Esophagus muscularis mucosa (tissue), 2 donors: ENCODE results near the gene CIDEB.

ENCODE experiments used
- POLR2A ChIP-seq: fragments of 450-650 bp; IDR thresholded peaks from one replicate; pipeline ENCODE4 v1.6.1; 2017; ENCODE audit warnings: antibody characterized with exemption, moderate library complexity, mild to moderate bottlenecking, low read depth
- POLR2AphosphoS5 ChIP-seq, 2 donors: sonication (generic); formaldehyde crosslinking; IDR thresholded peaks; one replicate each; pipeline ENCODE4 v1.6.1; 2017; ENCODE audit warnings: antibody characterized with exemption in 2 of 2

DNA sequence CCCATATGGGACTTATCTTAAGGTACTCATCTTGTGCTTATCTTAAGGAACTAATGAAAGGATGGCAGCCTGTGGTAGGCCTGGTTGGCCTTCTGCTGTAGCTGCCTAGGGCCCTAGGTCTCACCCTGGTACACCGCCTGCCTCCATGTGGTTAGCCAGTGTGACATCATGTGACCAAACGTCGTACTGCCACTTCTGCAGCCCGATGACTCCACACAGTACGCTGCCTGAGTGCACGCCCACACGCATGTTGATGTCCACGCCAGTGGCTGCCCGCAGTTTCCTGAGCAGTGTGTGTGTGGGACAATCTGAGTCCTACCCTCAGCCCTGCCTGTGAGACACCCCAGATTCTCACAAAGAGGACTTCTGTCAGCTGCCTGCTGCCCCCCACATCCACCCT lies 22.0 kb upstream of the CIDEB start:
- TF ChIP-seq POLR2A (no peak), POLR2AphosphoS5 (IDR thresholded peaks at IDR 0.05) (peak in 1 of 2 donors; percentile 29)
